PC-9 (cell line): Measurements from ENCODE around the gene CKB.
A peak's percentile ranks its signal among the peaks of the same experiment; 100 is the strongest.

ENCODE experiments used
- CTCF ChIP-seq: fragments of 200-600 bp; sonication (generic); conservative IDR thresholded peaks from 2 replicates; pipeline ENCODE4 v1.6.1; 2017; ENCODE audit warnings: mixed run types, antibody characterized with exemption, mild to moderate bottlenecking, moderate library complexity
- EZH2 ChIP-seq: fragments of 200-600 bp; sonication (generic); IDR thresholded peaks from 2 replicates; pipeline ENCODE4 v1.8.0; 2017; ENCODE audit warnings: antibody characterized with exemption, low read depth

DNA sequence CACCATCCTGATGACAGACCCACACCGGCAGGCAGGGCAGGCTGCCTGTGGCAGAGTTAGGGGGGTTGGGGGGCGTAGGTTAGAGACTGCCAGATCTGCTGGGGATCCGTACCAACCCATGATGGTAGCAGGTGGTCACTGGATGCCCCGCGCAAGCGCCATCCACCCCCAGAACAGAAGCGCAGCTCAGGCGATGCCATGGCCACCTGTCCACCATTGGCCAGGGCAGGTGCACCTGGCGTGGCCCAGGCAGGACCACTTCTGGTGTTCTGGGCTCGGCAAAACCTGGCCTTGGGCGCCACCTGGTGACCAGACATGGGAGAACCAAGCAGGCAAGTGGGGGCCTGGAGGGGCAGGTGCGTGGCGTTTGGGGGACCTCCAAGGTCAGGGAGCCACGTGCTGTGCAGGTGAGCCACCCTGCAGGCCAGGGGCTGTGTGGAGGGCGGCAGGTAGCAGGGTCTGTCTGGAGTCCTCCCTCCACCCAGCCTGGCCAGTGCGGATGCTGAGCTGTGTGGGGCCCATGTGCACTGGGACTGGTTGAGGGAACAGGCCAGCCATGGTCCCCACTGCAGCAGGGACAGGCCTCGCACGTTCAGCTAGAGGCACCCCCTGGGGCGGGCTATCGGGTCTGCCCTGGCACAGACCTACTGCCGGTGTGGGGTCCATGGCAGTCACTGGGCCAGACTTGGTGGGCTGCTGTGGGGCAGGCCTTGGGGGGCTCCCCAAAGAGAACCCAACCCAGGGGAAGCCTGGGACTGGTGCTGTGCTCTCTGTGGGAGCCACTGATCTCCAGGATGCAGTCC is 24.2 kb upstream of the CKB start:
- peak; percentile 100 for TF ChIP-seq CTCF
- TF ChIP-seq EZH2, result no peak
